H1 (cell line): Measurements from ENCODE around the gene RPL37. TPM values are rescaled to one million over a fixed set of nuclear protein-coding genes. Genes with fewer than 3 reads are reported as not detected.

ENCODE experiments used
- CTCF ChIA-PET: fragments of 300-600 bp; sonication (Branson Sonifier 250); formaldehyde crosslinking; loops from one replicate; lab custom pipeline; 2021; ENCODE audit not compliant: partially characterized antibody; lab: Charles Lee
- POLR2A ChIA-PET: fragments of 300-600 bp; sonication (Branson Sonifier 250); formaldehyde crosslinking; loops from one replicate; lab custom pipeline; 2021; ENCODE audit warnings: inconsistent platforms; ENCODE audit not compliant: partially characterized antibody; lab: Charles Lee
- DNase-seq, 2 experiments: peaks; one replicate each; pipeline versions ENCODE4 v3.0.0 to v3.0.0-alpha.2; 2010 to 2022; ENCODE audit warnings: low spot score in 2 of 2, low read depth in 1 of 2, mixed read lengths in 1 of 2
- FAIRE-seq: peaks from 2 replicates; lab custom pipeline; 2011; peaks lifted over from hg19 to GRCh38; lab: Jason Lieb, UNC
- H2AFZ ChIP-seq: 2 replicates; pipeline ENCODE4 v1.8.1; 2012; ENCODE audit warnings: low read length, inconsistent platforms
- H2AK5ac ChIP-seq: 2 replicates; pipeline ENCODE4 v1.6.1; 2013; ENCODE audit warnings: low read depth, low read length
- H2BK120ac ChIP-seq: replicated peaks from 2 replicates; pipeline ENCODE3; 2013; ENCODE audit warnings: low read depth, low read length, inconsistent platforms
- H2BK12ac ChIP-seq: 2 replicates; pipeline ENCODE4 v1.6.1; 2013; ENCODE audit warnings: low read depth, low read length
- H2BK15ac ChIP-seq: 2 replicates; pipeline ENCODE4 v1.6.1; 2013; ENCODE audit warnings: low read length
- H2BK20ac ChIP-seq: 2 replicates; pipeline ENCODE4 v1.6.1; 2013; ENCODE audit warnings: low read length
- H2BK5ac ChIP-seq: 2 replicates; pipeline ENCODE4 v1.6.1; 2013; ENCODE audit warnings: low read depth, low read length
- H3K14ac ChIP-seq: 2 replicates; pipeline ENCODE4 v1.6.1; 2013; ENCODE audit warnings: inconsistent platforms; ENCODE audit not compliant: insufficient read length
- H3K18ac ChIP-seq: 2 replicates; pipeline ENCODE4 v1.6.1; 2013; ENCODE audit warnings: low read length; ENCODE audit errors: extremely low read depth
- H3K23ac ChIP-seq: 2 replicates; pipeline ENCODE4 v1.6.1; 2013; ENCODE audit warnings: inconsistent platforms; ENCODE audit not compliant: insufficient read length
- H3K23me2 ChIP-seq: 2 replicates; pipeline ENCODE4 v1.6.1; 2013; ENCODE audit warnings: low read depth, low read length
- H3K27ac ChIP-seq: 2 replicates; pipeline ENCODE4 v1.6.1; 2011; ENCODE audit warnings: low read depth, low read length, inconsistent platforms
- H3K27me3 ChIP-seq, 4 experiments: replicated peaks in 1 of 4; 1 replicate in 1 of 4; 2 replicates in 3 of 4; pipeline versions ENCODE4 v1.6.1 to v1.8.1; 2011 to 2013; ENCODE audit warnings: low read length in 3 of 4, mild to moderate bottlenecking in 3 of 4, inconsistent platforms in 2 of 4, mixed read lengths in 2 of 4, moderate library complexity in 1 of 4; ENCODE audit not compliant: control insufficient read depth in 3 of 4, insufficient read depth in 3 of 4; ENCODE audit errors: extremely low read depth in 1 of 4
- H3K36me3 ChIP-seq, 4 experiments: 2 replicates each; pipeline versions ENCODE4 v1.6.1 to v1.8.1; 2011 to 2013; ENCODE audit warnings: mild to moderate bottlenecking in 4 of 4, low read length in 3 of 4, moderate library complexity in 2 of 4, control low read depth in 1 of 4, inconsistent platforms in 1 of 4; ENCODE audit not compliant: insufficient read depth in 4 of 4, control insufficient read depth in 2 of 4
- H3K4ac ChIP-seq: replicated peaks from 2 replicates; pipeline ENCODE3; 2013; ENCODE audit warnings: low read length, low read depth, mixed read lengths, inconsistent platforms; ENCODE audit not compliant: insufficient read length
- H3K4me1 ChIP-seq, 4 experiments: replicated peaks in 1 of 4; 1 replicate in 1 of 4; 2 replicates in 3 of 4; pipeline versions ENCODE4 v1.6.1 to v1.8.1; 2011 to 2013; ENCODE audit warnings: low read length in 3 of 4, inconsistent platforms in 2 of 4, mixed read lengths in 1 of 4; ENCODE audit not compliant: insufficient read depth in 4 of 4, control insufficient read depth in 3 of 4
- H3K4me2 ChIP-seq, 2 experiments: 2 replicates each; pipeline versions ENCODE4 v1.6.1 to v1.8.1; 2011 to 2013; ENCODE audit warnings: low read depth in 2 of 2, low read length in 2 of 2, control low read depth in 1 of 2, inconsistent platforms in 1 of 2, mild to moderate bottlenecking in 1 of 2; ENCODE audit not compliant: insufficient read depth in 1 of 2
- H3K4me3 ChIP-seq, 4 experiments: fragments of 200-600, 300-600 bp in 1 of 4; sonication (generic), shearing (Covaris generic), sonication (Bioruptor Twin) in 1 of 4; 2 replicates each; pipeline versions ENCODE4 v1.5.1 to v1.8.1; 2011 to 2016; ENCODE audit warnings: low read length in 4 of 4, low read depth in 3 of 4, control low read depth in 2 of 4, inconsistent platforms in 2 of 4, mild to moderate bottlenecking in 2 of 4, mixed read lengths in 1 of 4, moderate library complexity in 1 of 4; ENCODE audit not compliant: insufficient read depth in 2 of 4; ENCODE audit errors: extremely low read depth in 1 of 4
- H3K56ac ChIP-seq: replicated peaks from 2 replicates; pipeline ENCODE3; 2013; ENCODE audit warnings: low read depth, mild to moderate bottlenecking, mixed read lengths, low read length, inconsistent platforms; ENCODE audit not compliant: insufficient read length
- H3K79me1 ChIP-seq: 2 replicates; pipeline ENCODE4 v1.6.1; 2013; ENCODE audit warnings: low read depth, low read length, control low read depth
- H3K79me2 ChIP-seq, 2 experiments: 2 replicates each; pipeline versions ENCODE4 v1.6.1 to v1.8.1; 2012 to 2013; ENCODE audit warnings: low read length in 2 of 2, mild to moderate bottlenecking in 2 of 2, inconsistent platforms in 1 of 2; ENCODE audit not compliant: insufficient read depth in 2 of 2, control insufficient read depth in 1 of 2
- H3K9ac ChIP-seq, 4 experiments: replicated peaks in 1 of 4; 1 replicate in 1 of 4; 2 replicates in 3 of 4; pipeline versions ENCODE4 v1.6.1 to v1.8.1; 2011 to 2013; ENCODE audit warnings: low read depth in 3 of 4, low read length in 3 of 4, control low read depth in 2 of 4, mild to moderate bottlenecking in 2 of 4, moderate library complexity in 2 of 4, inconsistent platforms in 1 of 4; ENCODE audit errors: extremely low read depth in 1 of 4
- H3K9me3 ChIP-seq, 2 experiments: 2 replicates each; pipeline versions ENCODE4 v1.6.1 to v1.8.1; 2012 to 2013; ENCODE audit warnings: mild to moderate bottlenecking in 2 of 2, moderate library complexity in 2 of 2, control low read depth in 1 of 2, inconsistent platforms in 1 of 2, low read depth in 1 of 2, low read length in 1 of 2, mixed read lengths in 1 of 2; ENCODE audit not compliant: insufficient read depth in 2 of 2
- H4K20me1 ChIP-seq, 2 experiments: replicated peaks in 1 of 2; 2 replicates each; pipeline versions ENCODE3 to v1.8.1; 2011 to 2013; ENCODE audit warnings: inconsistent platforms in 2 of 2, low read length in 2 of 2, mild to moderate bottlenecking in 1 of 2; ENCODE audit not compliant: insufficient read depth in 2 of 2, control insufficient read depth in 1 of 2
- H4K5ac ChIP-seq: 2 replicates; pipeline ENCODE4 v1.6.1; 2013; ENCODE audit warnings: low read length, low read depth, mixed read lengths, inconsistent platforms; ENCODE audit not compliant: insufficient read length
- H4K8ac ChIP-seq: 2 replicates; pipeline ENCODE4 v1.8.0; 2013; ENCODE audit warnings: mild to moderate bottlenecking, moderate library complexity, low read length, inconsistent platforms; ENCODE audit not compliant: insufficient read depth; ENCODE audit errors: extremely low read depth
- H4K91ac ChIP-seq: replicated peaks from 2 replicates; pipeline ENCODE3; 2013; ENCODE audit warnings: low read length, mixed read lengths, inconsistent platforms; ENCODE audit not compliant: insufficient read length
- CTBP2 ChIP-seq: IDR thresholded peaks from 2 replicates; pipeline ENCODE4 v1.7.0; 2011; ENCODE audit warnings: borderline replicate concordance, mild to moderate bottlenecking, moderate library complexity, mixed read lengths, low read length; ENCODE audit not compliant: insufficient read depth, insufficient read length
- EGR1 ChIP-seq: IDR thresholded peaks from 2 replicates; pipeline ENCODE4 v1.6.1; 2011; ENCODE audit warnings: low read depth, low read length, borderline replicate concordance
- FOSL1 ChIP-seq: IDR thresholded peaks from 2 replicates; pipeline ENCODE4 v1.6.1; 2011; ENCODE audit warnings: mild to moderate bottlenecking, low read depth, low read length, moderate library complexity; ENCODE audit not compliant: insufficient read depth
- HDAC2 ChIP-seq, 2 experiments: fragments of 300-600 bp in 1 of 2; sonication (generic) in 1 of 2; IDR thresholded peaks; 2 replicates each; pipeline ENCODE4 v1.6.1; 2011 to 2012; ENCODE audit warnings: low read depth in 2 of 2, low read length in 2 of 2, mild to moderate bottlenecking in 2 of 2, moderate library complexity in 2 of 2, borderline replicate concordance in 1 of 2, inconsistent platforms in 1 of 2
- POLR2AphosphoS5 ChIP-seq: IDR thresholded peaks from 2 replicates; pipeline ENCODE4 v1.6.1; 2011; ENCODE audit warnings: low read depth, low read length
- YY1 ChIP-seq: IDR thresholded peaks from 2 replicates; pipeline ENCODE4 v1.6.1; 2011; ENCODE audit warnings: low read depth, mild to moderate bottlenecking, low read length
- WGBS, 2 experiments: shearing (Covaris generic) in 1 of 2; methylation state at CpG; one replicate each; pipeline versions ENCODE4 v1.1.6 to v1.1.7; 2013 to 2015; ENCODE audit warnings: low lambda C conversion rate in 2 of 2, mixed read lengths in 2 of 2, inconsistent platforms in 1 of 2, low coverage in 1 of 2, missing lambda C conversion rate in 1 of 2; ENCODE audit not compliant: insufficient replicate concordance in 2 of 2, insufficient coverage in 1 of 2, insufficient read length in 1 of 2; ENCODE audit errors: extremely low coverage in 1 of 2, missing lambda C conversion rate in 1 of 2; 5-methylcytosine and 5-hydroxymethylcytosine counted together
- polyA plus RNA-seq, 7 experiments: library from polyadenylated mRNA; depleted of rRNA in 3 of 7; stranded (reverse) in 5 of 7; unstranded in 2 of 7; fragments of >200 nt in 5 of 7; fragments of 200-250 nt in 2 of 7; gene quantifications; 1 replicate in 5 of 7; 2 replicates in 1 of 7; 4 replicates in 1 of 7; pipeline versions ENCODE4 v1.2.1 to v1.2.3, GENCODE V29; 2011 to 2013; ENCODE audit warnings: missing spikeins in 2 of 7, mixed read lengths in 2 of 7
- total RNA-seq: library from RNA; stranded (reverse); fragmentation: NEBNext Ultra II Directional; extraction: Animal tissue kit (Norgen Biotek cat#: 25700); gene quantifications from 2 replicates; pipeline ENCODE4 v1.2.1, GENCODE V29; 2021

The RPL37 gene
- total and polyA plus RNA-seq, 2 of the 8 experiments (the other 6 are each of a cell fraction or from before 2014, with no cell fraction given) = 467 to 1,534 TPM

DNA sequence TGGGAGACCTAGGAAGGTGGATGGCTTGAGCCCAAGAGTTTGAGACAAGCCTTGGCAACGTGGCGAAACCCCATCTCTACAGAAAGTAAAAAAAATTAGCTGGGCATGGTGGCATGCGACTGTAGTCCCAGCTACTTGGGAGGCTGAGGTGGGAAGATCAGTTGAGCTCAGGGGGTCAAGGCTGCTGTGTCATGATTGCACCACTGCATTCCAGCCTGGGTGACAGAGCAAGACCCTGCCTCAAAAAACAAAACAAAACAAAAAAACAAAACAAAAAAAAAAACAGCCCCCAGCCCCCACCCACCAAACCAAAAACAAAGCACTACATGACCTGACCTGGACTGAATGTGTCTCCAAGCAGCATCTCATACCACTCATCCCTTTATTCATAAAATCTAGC, 40.9 kb upstream of the RPL37 start:
- Histone ChIP-seq H4K20me1 (no peaks in the 10 kb centered on the region), H3K9me3 (no peaks in the 10 kb centered on the region), H3K36me3 (no peaks in the 10 kb centered on the region), H3K79me2 (no peaks in the 10 kb centered on the region), H4K5ac (no peak overlapping the region), H3K4me2 (no peak overlapping the region), H3K27ac (no peak overlapping the region), H3K23me2 (no peaks in the 10 kb centered on the region), H3K14ac (no peak overlapping the region), H3K4me1 (peaks cover 0 to 4% (median 1%) of the 10 kb centered on the region in 4 experiments; a peak in 4 of 7 replicates), H3K23ac (no peak overlapping the region), H2BK120ac (no peak overlapping the region), H3K18ac (no peak overlapping the region), H4K91ac (no peak overlapping the region), H2BK5ac (no peak overlapping the region), H2BK12ac (no peak overlapping the region), H2BK20ac (no peak overlapping the region), H3K79me1 (no peaks in the 10 kb centered on the region), H3K4me3 (no peak overlapping the region), H4K8ac (no peak overlapping the region), H3K27me3 (no peaks in the 10 kb centered on the region), H2AFZ (no peak overlapping the region), H3K9ac (no peak overlapping the region), H2BK15ac (no peak overlapping the region), H3K4ac (no peak overlapping the region), H2AK5ac (no peak overlapping the region), H3K56ac (no peak overlapping the region)
- TF ChIP-seq HDAC2 (IDR thresholded peaks at IDR 0.05; ENCODE audit: borderline replicate concordance in 1 of 2, low read depth in 2 of 2, low read length in 2 of 2) (no peak), EGR1 (no peak), YY1 (no peak), CTBP2 (no peak), FOSL1 (no peak), POLR2AphosphoS5 (no peak)
- DNase-seq = no peak
- FAIRE-seq = no peak
- ChIA-PET CTCF (interaction anchor here (0.7 to 1.5 kb wide), 3 partner anchors 24 to 283 kb away, joined by 3 to 4 read pairs (median 3); no protein-coding TSS in a partner anchor), POLR2A (interaction anchor here (1.1 kb wide), 1 partner anchor 43 kb away, joined by 3 read pairs; no protein-coding TSS in a partner anchor)
- WGBS, 2 experiments = 82% methylated on average over 3 of the region's 3 CpGs; no CpG with 5 or more reads in 1 of the 2 experiments
